ENCODE measurements around the gene RBMS1.

DNA sequence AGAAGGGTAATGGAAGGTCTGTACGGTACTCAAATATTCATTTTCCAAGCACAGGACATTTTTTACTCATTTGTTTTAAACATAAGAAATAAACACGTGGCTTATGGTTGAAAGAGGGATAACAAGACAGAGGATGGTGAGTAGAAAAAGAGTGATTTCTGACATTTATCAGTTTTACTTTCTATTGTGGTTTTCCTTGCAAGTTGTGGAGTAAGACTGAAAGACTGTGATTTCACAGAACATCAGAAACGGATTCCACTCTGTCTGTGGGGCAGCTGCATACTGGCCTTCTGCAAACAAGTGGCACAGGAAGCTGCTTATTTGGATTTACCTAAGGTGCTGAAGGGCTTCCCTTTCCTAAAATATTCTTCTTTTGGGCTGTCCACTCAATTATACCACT is 171.3 kb downstream of the RBMS1 start:
- no peak for TF ChIP-seq POLR2A (IDR thresholded peaks at IDR 0.05)
- TF ChIP-seq, protein P1, sequence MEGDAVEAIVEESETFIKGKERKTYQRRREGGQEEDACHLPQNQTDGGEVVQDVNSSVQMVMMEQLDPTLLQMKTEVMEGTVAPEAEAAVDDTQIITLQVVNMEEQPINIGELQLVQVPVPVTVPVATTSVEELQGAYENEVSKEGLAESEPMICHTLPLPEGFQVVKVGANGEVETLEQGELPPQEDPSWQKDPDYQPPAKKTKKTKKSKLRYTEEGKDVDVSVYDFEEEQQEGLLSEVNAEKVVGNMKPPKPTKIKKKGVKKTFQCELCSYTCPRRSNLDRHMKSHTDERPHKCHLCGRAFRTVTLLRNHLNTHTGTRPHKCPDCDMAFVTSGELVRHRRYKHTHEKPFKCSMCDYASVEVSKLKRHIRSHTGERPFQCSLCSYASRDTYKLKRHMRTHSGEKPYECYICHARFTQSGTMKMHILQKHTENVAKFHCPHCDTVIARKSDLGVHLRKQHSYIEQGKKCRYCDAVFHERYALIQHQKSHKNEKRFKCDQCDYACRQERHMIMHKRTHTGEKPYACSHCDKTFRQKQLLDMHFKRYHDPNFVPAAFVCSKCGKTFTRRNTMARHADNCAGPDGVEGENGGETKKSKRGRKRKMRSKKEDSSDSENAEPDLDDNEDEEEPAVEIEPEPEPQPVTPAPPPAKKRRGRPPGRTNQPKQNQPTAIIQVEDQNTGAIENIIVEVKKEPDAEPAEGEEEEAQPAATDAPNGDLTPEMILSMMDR (IDR thresholded peaks at IDR 0.05) = no peak

All from right lobe of liver (tissue), 4 donors.